ENCODE measurements around the gene ATG9B.
A peak's percentile ranks its signal among the peaks of the same experiment; 100 is the strongest.
"Not testable (repeated sequence)": the region's sequence is repeated elsewhere in the genome, so short reads cannot be mapped to it uniquely, and the experiment has no call there.

The ATG9B gene

GRCh38 chr7:151015967-151016366 lies 8.3 kb downstream of the ATG9B start:
- no peak for DNase-seq

DNA sequence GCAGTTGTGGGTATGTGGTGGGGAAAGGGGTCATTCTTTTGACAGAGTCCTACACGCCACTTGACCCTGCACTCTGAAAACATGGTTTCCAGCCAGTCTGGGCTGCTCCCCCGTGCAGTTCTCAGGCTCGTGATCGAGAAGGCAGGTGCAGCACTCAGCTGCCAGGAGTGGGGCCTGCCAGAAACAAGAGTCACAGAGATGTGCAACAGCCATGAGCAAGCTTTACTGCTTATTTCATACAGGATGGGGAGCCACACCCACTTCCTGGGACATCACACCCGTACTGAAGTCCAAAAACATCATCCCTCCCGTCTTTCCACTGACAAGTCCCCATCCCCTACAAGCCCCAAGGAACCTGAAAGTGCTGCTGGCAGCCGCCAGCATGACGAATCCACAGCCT lies 9.3 kb downstream of the ATG9B start:
- peak; percentile 46 for DNase-seq

DNA sequence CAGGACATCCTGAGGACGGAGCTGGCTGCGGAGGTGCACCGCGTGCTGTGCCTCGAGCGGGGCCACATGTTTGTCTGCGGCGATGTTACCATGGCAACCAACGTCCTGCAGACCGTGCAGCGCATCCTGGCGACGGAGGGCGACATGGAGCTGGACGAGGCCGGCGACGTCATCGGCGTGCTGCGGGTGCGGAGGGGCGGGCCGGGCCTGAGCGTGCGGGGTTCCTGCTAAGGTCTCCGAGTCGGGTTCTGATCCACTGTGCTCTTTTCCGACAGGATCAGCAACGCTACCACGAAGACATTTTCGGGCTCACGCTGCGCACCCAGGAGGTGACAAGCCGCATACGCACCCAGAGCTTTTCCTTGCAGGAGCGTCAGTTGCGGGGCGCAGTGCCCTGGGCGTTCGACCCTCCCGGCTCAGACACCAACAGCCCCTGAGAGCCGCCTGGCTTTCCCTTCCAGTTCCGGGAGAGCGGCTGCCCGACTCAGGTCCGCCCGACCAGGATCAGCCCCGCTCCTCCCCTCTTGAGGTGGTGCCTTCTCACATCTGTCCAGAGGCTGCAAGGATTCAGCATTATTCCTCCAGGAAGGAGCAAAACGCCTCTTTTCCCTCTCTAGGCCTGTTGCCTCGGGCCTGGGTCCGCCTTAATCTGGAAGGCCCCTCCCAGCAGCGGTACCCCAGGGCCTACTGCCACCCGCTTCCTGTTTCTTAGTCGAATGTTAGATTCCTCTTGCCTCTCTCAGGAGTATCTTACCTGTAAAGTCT lies 10.4 kb downstream of the ATG9B start:
- peak; percentile 68 for DNase-seq

- DNase-seq: no peak
Observed at GRCh38 chr7:151013356-151013732, 10.9 kb downstream of the ATG9B start.

DNA sequence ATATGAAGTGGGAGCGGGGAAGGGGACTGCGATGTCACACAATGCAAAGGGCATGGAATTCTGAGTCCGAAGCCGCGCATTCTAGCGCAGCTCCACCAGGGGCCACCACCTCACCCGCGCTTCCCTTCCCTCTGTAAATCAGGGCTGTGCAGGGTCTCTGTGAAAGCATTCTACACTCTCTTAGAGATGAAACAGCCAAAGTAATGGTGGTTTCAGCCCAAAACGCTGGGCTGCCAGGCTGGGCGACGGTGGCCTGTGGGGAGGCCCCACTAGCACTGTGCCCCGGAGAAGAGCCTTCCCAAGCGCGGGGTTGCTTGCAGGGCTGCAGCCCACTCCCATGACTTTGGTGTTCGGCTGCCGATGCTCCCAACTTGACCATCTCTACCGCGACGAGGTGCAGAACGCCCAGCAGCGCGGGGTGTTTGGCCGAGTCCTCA lies 11.4 kb downstream of the ATG9B start:
- DNase-seq: peak; percentile 33

- DNase-seq: no peak
Observed at GRCh38 chr7:151012031-151012692, 12.1 kb downstream of the ATG9B start.

DNA sequence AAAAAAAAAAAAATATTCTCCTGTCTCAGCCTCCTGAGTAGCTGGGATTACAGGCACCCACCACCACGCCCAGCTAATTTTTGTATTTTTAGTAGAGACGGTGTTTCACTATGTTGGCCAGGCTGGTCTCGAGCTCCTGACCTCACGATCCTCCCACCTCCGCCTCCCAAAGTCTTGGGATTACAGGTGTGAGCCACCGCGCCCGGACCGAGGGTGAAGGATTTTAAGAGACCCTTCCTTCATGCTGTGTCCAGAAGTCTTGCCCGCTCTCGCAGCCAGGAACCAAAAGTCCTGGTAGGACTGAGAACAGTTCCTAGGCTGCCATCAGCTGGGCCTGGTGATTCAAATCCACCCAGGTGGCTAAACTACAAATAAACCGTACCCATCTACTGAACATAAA lies 12.7 kb downstream of the ATG9B start:
- DNase-seq: not testable (repeated sequence)

GRCh38 chr7:151011097-151011409 lies 13.2 kb downstream of the ATG9B start:
- peak; percentile 71 for DNase-seq

- peak; percentile 30 for DNase-seq
Observed at GRCh38 chr7:151010307-151011096, 13.8 kb downstream of the ATG9B start.

GRCh38 chr7:151010037-151010306 lies 14.3 kb downstream of the ATG9B start:
- no peak for DNase-seq

DNA sequence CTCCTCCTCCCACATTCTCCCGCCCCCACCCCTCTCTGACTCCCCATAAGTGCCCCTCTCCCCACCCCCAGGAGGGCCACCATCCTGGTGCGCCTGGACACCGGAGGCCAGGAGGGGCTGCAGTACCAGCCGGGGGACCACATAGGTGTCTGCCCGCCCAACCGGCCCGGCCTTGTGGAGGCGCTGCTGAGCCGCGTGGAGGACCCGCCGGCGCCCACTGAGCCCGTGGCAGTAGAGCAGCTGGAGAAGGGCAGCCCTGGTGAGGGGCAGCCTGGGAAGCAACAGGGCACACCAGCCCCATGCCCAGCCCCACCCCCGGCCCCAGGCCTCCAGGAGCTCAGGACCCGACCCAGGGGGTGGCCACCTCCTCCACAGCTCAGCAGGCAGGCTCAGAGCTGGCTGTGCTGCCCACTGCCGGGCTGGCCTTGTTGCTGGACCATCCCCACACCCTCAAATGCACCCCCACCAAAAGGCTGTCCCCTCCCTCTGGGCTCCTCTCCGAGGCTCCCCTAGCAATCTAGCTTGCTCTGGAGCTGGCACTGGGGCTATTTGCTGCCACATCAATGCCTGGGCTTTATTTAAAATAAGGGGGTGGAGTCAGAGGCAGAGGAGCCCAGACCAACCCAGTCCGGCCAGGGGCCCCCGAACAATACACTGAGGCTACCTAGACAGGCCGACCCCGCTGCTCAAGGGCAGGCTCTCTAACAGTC lies 14.8 kb downstream of the ATG9B start:
- DNase-seq: no peak

DNA sequence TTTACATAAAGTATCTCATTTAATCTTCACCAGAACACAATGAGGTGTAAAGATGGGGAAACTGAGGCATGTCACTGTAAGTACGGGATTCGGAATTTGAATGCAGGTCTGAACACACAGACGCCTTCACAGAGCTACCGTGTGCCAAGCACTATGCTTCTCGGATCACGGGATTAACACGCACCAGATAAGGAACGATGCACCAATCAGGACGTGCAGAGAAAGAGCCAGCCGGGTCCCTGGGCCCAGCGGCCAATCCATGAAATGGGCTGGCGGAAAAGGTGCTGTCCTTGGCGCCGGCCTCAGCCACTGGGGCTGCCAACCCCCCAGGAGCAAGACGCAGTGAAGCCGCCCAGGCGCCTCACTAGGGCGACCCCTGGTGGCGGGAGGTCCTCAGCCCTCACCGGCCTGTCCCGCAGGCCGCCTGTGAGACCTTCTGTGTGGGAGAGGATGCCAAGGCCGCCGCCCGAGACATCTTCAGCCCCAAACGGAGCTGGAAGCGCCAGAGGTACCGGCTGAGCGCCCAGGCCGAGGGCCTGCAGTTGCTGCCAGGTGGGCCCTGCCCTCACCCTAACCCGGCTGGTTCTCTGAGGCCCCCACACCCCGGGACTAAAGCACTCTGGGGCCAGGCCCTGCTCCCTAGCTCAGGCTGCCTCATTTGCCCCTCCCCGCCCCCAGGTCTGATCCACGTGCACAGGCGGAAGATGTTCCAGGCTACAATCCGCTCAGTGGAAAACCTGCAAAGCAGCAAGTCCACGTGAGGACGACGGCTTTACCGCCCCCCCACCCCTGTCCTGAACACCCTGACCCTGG lies 15.6 kb downstream of the ATG9B start:
- peak; percentile 39 for DNase-seq

DNA sequence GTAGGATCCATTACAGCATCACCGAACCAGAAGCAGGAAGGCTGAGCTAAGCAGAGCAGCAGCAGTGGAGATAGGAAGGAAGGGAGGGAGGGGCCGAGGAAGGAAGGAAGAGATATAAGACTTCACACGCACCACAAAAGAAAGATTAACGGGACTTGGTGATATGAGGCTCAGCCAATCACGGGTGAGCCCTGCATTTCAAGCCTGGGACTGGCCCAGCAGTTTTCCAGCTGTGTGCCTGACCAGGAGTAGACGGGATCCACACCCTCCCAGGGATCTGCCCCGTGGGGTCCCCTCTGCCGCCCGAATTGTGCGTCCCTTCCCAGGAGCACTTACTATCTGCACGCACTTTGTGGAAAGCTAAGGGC lies 16.2 kb downstream of the ATG9B start:
- DNase-seq: no peak

DNA sequence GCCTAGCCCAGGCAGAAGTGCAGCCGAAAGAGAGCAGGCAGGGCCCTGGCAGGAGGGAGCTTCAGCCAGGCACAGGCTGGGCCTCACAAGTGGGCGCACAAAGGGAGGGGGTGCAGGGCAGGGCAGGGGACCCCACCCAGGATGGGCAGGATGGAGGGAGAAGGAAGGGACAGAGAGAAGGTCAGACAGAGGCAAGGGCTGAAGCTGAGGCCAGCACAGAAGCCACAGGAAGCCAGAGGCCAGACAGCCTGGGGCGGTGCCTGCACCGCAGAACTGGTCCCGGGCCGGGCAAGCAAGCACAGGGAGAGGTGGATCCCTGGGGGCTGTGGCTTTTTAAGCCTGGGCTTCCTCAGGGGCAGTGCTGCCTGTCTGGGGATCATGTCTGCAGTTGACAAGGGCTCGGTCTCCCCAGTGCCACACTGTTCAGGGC lies 16.8 kb downstream of the ATG9B start:
- DNase-seq: no peak

DNA sequence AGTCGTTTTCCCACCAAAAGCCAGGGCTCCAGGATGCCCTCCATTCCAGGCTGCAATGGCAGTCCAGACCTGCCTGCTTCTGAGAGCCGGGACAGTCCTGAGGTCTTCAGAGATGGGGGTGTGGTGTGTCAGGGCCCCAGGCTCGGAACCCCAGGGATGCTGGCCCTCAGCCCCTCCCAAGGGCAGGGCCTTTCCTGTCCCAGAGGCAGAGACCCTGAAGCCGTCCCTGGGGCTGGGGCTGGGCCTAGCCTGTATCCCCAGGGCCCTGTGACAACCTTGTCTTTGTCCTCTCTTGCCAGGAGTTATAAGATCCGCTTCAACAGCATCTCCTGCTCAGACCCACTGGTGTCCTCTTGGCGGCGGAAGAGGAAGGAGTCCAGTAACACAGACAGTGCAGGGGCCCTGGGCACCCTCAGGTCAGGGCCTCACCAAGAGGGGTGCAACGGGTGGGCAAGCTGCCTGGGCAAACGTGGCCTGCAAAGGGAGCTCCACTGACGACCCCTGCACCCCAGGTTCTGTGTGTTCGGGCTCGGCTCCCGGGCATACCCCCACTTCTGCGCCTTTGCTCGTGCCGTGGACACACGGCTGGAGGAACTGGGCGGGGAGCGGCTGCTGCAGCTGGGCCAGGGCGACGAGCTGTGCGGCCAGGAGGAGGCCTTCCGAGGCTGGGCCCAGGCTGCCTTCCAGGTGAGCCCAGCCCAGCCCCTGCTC lies 17.5 kb downstream of the ATG9B start:
- no peak for DNase-seq

- DNase-seq: no peak
Observed at GRCh38 chr7:151005566-151005965, 18.7 kb downstream of the ATG9B start.

DNA sequence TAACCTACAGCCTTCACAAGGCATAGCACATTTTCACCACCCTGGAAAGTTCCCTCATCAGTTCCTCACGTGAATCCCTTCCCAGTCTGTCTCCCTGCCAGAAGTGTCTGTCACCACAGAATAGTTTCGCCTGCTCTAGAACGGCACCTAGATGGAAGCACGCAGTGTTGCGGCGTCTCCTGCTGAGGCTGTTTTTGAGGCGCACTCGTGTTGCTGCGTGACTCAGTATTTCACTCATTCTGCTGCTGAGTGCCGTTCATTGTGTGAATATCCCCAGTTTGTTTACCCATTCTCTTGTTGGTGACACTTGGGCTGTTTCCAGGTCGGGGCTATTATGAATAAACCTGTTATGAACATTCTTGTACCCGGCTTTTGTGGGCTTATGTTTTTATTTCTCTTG lies 20.7 kb downstream of the ATG9B start:
- DNase-seq: no peak

GRCh38 chr7:151001546-151001945 lies 22.7 kb downstream of the ATG9B start:
- no peak for DNase-seq

DNA sequence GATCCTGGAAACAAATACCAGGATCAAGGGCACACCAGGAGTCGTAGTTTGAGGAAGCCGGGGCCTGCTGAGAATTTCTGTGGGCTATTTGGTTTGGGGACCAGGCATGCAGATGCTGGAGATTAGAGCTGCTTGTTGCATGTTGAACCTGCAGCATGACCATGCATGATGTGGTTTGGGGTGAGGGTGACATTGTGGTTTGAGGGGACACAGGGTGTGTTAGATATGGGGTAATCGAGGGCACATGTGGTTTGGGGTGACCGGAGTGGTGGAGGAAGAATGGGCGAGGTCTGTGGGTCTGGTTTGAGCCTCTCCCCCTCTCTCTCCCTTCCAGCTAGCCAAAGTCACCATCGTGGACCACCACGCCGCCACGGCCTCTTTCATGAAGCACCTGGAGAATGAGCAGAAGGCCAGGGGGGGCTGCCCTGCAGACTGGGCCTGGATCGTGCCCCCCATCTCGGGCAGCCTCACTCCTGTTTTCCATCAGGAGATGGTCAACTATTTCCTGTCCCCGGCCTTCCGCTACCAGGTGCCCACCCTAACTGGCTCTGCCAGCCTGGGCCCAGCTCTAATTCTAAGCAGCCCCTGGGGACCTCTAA lies 23.3 kb downstream of the ATG9B start:
- no peak for DNase-seq

DNA sequence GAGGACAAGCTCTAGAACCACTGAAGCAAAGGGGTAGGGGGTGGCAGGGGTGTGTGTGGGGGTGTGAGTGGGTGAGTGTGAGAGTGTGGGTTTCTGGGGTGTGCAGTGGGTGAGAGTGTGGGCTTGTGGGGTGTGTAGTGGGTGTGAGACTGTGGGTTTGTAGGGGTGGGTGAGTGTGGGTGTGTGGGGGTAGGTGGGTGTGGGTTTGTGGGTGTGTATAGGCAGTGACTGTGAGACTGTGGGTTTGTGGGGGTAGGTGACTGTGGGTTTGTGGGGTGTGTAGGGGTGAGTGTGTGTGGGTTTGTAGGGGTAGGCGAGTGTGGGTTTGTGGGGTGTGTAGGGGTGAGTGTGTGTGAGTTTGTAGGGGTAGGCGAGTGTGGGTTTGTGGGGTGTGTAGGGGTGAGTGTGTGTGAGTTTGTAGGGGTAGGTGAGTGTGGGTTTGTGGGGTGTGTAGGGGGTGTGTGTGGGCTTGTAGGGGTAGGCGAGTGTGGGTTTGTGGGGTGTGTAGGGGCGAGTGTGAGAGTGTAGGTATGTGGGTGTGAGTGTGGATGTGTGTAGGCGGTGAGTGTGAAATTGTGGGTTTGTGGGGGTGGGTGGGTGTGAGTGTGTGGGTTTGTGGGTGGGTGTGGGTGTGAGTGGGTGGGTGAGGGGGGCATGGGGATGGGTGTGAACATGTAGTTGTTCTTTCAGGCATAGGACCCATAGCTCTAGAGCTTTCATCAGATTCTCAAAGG lies 24.6 kb downstream of the ATG9B start:
- no peak for DNase-seq

DNA sequence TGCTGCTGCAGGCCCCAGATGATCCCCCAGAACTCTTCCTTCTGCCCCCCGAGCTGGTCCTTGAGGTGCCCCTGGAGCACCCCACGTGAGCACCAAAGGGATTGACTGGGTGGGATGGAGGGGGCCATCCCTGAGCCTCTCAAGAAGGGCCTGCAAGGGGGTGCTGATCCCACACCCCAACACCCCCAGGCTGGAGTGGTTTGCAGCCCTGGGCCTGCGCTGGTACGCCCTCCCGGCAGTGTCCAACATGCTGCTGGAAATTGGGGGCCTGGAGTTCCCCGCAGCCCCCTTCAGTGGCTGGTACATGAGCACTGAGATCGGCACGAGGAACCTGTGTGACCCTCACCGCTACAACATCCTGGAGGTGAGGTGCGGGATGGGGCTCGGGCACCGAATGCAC lies 25.3 kb downstream of the ATG9B start:
- no peak for DNase-seq
